ENCODE results near the gene BLOC1S5.
"Not testable (repeated sequence)": the region's sequence is repeated elsewhere in the genome, so short reads cannot be mapped to it uniquely, and the experiment has no call there.

Gene BLOC1S5

GRCh38 chr6:8041913-8042583 lies 22.1 kb downstream of the BLOC1S5 start:
- DNase-seq = no peak

GRCh38 chr6:8034107-8034506 lies 30.1 kb downstream of the BLOC1S5 start:
- not testable (repeated sequence) for DNase-seq

GRCh38 chr6:8030920-8031319 lies 33.3 kb downstream of the BLOC1S5 start:
- DNase-seq = no peak

- DNase-seq = no peak
These were observed 34.8 kb downstream of the BLOC1S5 start for GRCh38 chr6:8029243-8029870.

- no peak for DNase-seq
These were observed 36.1 kb downstream of the BLOC1S5 start for GRCh38 chr6:8027965-8028651.

- no peak for DNase-seq
These were observed 37.4 kb downstream of the BLOC1S5 start for GRCh38 chr6:8026800-8027199.

- DNase-seq = no peak
These were observed 39.0 kb downstream of the BLOC1S5 start for GRCh38 chr6:8025191-8025590.

GRCh38 chr6:8023638-8024037 lies 40.6 kb downstream of the BLOC1S5 start:
- DNase-seq = no peak

GRCh38 chr6:8020083-8020482 lies 44.1 kb downstream of the BLOC1S5 start:
- no peak for DNase-seq

GRCh38 chr6:8017705-8018104 lies 46.5 kb downstream of the BLOC1S5 start:
- DNase-seq = no peak

- no peak for DNase-seq
These were observed 46.9 kb downstream of the BLOC1S5 start for GRCh38 chr6:8017276-8017701.

GRCh38 chr6:8014947-8015346 lies 49.2 kb downstream of the BLOC1S5 start:
- no peak for DNase-seq

GRCh38 chr6:8013763-8014162 lies 50.4 kb downstream of the BLOC1S5 start:
- no peak for DNase-seq

- no peak for DNase-seq
These were observed 58.0 kb downstream of the BLOC1S5 start for GRCh38 chr6:8006208-8006607.

GRCh38 chr6:8005136-8005535 lies 59.1 kb downstream of the BLOC1S5 start:
- DNase-seq = no peak

- DNase-seq = no peak
These were observed 63.6 kb downstream of the BLOC1S5 start for GRCh38 chr6:8000636-8001035.

- DNase-seq = no peak
These were observed 64.0 kb downstream of the BLOC1S5 start for GRCh38 chr6:8000188-8000596.

GRCh38 chr6:7999201-7999600 lies 65.0 kb downstream of the BLOC1S5 start:
- no peak for DNase-seq

- no peak for DNase-seq
These were observed 66.0 kb downstream of the BLOC1S5 start for GRCh38 chr6:7998103-7998725.

- no peak for DNase-seq
These were observed 66.9 kb downstream of the BLOC1S5 start for GRCh38 chr6:7997286-7997685.

- DNase-seq = no peak
These were observed 67.6 kb downstream of the BLOC1S5 start for GRCh38 chr6:7996538-7997111.

GRCh38 chr6:7993952-7994351 lies 70.2 kb downstream of the BLOC1S5 start:
- no peak for DNase-seq

- DNase-seq = no peak
These were observed 70.8 kb downstream of the BLOC1S5 start for GRCh38 chr6:7993399-7993798.
